Metanephros (tissue), 1 donor: ENCODE results near the gene ISG20L2. TPM values are rescaled to one million over a fixed set of nuclear protein-coding genes. Genes with fewer than 3 reads are reported as not detected.

Experiments used
- total RNA-seq: library from RNA; depleted of rRNA; stranded (reverse); fragments of >200 nt; gene quantifications from one replicate; pipeline ENCODE4 v1.2.3, GENCODE V29; 2014

The ISG20L2 gene
- total RNA-seq: 13.3 TPM

GRCh38 chr1:156728599-156729462 lies at the start of gene ISG20L2:
Gene ISG20L2 (minus strand): TSS chr1:156728766. CDS start chr1:156727652, 1,114 bp downstream.

GRCh38 chr1:156767101-156767878 lies 38.7 kb upstream of the ISG20L2 start, which contains the start of gene PRCC:
Gene PRCC (plus strand): TSS chr1:156767535. CDS start chr1:156767772, 237 bp downstream.

GRCh38 chr1:156751451-156751756 lies 22.8 kb upstream of the ISG20L2 start, which contains the start of gene HDGF:
Gene HDGF (minus strand): TSS chr1:156751675. CDS start chr1:156751429, 246 bp downstream.

GRCh38 chr1:156740741-156741480 lies 12.3 kb upstream of the ISG20L2 start, which contains the start of gene MRPL24:
Gene MRPL24 (minus strand): TSS chr1:156741088. CDS start chr1:156738704, 2,384 bp downstream.

GRCh38 chr1:156727926-156728598 lies 504 bp downstream of the ISG20L2 start, which contains the start of gene METTL25B:
Gene METTL25B (plus strand): TSS chr1:156728469. CDS start chr1:156729105, 636 bp downstream.

GRCh38 chr1:156705321-156705917 lies 23.1 kb downstream of the ISG20L2 start, which contains the start of gene CRABP2:
Gene CRABP2 (minus strand): TSS chr1:156705583. CDS start chr1:156705446, 137 bp downstream.

GRCh38 chr1:156676820-156677615 lies 51.5 kb downstream of the ISG20L2 start, which contains the start of gene NES:
Gene NES (minus strand): TSS chr1:156677407. CDS start chr1:156677264, 143 bp downstream.

Other genes with a start within 250 kb of the ISG20L2 start
- 31.0 TPM for gene MEF2D, start 228.0 kb downstream of the ISG20L2 start, total RNA-seq
- 11.3 TPM for gene IQGAP3, start 156.2 kb downstream of the ISG20L2 start, total RNA-seq
- 0.58 TPM for gene TTC24, start 149.0 kb downstream of the ISG20L2 start, total RNA-seq
- gene NAXE, start 137.0 kb downstream of the ISG20L2 start, total RNA-seq: 53.7 TPM
- gene GPATCH4, start 127.3 kb downstream of the ISG20L2 start, total RNA-seq: 9.6 TPM
- gene HAPLN2, start 109.4 kb downstream of the ISG20L2 start, total RNA-seq: 0.29 TPM
- gene BCAN, start 86.6 kb downstream of the ISG20L2 start, total RNA-seq: 0.18 TPM
- gene NES, start 51.4 kb downstream of the ISG20L2 start, total RNA-seq: 62.2 TPM
- gene CRABP2, start 23.2 kb downstream of the ISG20L2 start, total RNA-seq: 17.1 TPM
- gene METTL25B, start 297 bp downstream of the ISG20L2 start, total RNA-seq: 22.9 TPM
- 40.3 TPM for gene MRPL24, start 12.3 kb upstream of the ISG20L2 start, total RNA-seq
- gene HDGF, start 22.9 kb upstream of the ISG20L2 start, total RNA-seq: 107 TPM
- gene PRCC, start 38.8 kb upstream of the ISG20L2 start, total RNA-seq: 33.2 TPM
- 0.64 TPM for gene SH2D2A, start 88.1 kb upstream of the ISG20L2 start, total RNA-seq
- gene INSRR, start 130.4 kb upstream of the ISG20L2 start, total RNA-seq: 1.9 TPM
- 2.0 TPM for gene NTRK1, start 132.1 kb upstream of the ISG20L2 start, total RNA-seq
- gene PEAR1, start 165.0 kb upstream of the ISG20L2 start, total RNA-seq: 33.2 TPM
- 0.35 TPM for gene LRRC71, start 191.9 kb upstream of the ISG20L2 start, total RNA-seq